Fibroblast of skin of right quadriceps (primary cell): Measurements from ENCODE around the gene MSLN.

ENCODE experiments used
- DNase-seq: peaks from one replicate; pipeline ENCODE4 v3.0.0-alpha.2; 2013

Gene MSLN

DNA sequence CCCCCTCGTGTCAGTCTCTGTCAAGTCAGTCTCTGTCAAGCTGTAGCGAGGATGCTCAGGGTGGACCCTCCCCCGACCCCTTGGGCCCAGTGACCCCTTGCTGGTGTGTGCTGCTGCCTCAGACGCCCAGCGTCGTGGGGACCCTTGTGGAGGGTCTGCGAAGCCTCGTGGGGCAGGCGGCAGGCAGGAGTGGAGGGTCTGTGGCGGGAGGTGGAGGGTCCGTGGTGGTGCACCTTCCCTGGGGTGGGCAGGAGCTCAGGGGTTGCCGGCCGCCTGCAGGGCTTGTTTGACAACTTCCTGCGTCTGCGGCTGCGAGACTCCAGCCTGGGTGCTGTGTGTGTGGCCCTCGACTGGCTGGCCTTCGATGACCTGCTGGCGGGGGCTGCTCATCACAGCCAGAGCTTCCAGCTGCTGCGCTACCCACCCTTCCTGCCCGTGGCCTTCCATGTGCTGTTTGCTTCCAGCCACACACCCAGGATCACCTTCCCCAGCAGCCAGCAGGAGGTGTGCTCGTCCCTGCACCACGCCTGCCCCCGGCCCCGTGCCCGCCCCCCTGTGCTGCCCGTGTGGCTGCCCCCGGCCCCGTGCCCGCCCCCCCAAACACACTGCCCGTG lies 34.4 kb downstream of the MSLN start:
- DNase-seq, result no peak

GRCh38 chr16:795580-796229 lies 35.2 kb downstream of the MSLN start:
- DNase-seq, result no peak

DNA sequence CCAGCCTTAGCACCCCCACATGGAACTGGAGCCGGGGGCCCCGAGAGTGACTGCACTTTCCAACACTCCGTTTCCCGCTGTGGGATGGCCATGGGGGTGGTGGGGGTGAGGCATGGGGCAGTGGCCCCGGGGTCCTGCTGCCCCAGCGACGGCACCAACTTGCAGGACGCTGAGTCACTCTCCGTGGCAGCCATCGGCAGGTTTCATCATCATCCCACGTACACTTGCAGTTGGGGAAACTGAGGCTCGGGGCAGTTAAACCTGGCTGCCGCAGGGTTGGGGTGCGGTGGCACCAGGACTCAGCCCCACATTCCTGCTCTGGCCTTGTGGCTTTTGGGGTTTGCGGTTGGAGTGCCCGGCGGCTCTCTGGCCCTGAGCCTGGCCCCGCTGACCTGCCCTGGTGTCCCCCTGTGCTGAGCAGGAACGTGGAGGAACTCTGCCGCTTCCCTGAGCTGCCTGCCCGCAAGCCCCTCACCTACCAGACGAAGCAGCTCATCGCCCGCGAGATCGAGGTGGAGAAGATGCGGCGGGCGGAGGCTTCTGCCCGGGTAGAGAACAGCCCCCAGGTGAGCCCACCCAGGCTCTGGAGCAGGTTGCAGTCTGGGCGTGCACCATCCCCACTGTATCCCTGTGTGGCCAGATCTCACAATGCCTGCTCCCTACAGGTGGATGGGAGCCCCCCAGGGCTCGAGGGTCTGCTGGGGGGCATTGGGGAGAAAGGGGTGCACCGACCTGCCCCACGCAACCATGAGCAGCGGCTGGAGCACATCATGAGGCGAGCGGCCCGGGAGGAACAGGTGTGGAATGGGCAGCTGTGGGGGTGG lies 36.0 kb downstream of the MSLN start:
- no peak for DNase-seq

DNA sequence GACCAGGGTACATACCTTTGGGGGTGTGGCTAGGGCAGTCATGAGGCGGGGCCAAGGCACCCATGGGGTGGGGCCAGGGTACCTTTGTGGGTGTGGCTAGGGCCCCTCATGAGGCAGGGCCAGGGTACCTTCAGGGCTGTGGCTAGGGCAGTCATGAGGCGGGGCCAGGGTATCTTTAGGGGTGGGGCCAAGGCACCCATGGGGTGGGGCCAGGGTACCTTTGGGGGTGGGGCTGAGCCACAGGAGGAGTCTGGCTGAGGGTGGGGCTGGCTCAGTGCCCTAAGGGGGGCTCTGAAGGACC lies 36.5 kb downstream of the MSLN start:
- no peak for DNase-seq

DNA sequence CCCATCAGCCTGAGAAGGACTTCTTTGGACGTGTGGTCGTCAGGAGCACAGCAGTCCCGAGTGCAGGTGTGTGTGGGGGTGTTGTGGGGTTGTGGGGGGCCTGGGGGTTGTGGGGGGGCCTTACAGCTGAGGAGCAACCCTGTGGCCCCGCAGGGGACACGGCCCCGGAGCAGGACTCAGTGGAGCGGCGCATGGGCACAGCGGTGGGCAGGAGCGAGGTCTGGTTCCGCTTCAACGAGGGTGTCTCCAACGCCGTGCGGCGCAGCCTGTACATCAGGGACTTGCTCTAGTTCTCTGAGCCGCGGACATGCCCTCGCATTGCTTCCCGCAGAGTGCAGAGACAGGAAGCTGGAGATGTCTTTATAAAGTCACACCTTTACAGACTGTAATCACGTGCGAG lies 37.2 kb downstream of the MSLN start:
- DNase-seq, result no peak

- no peak for DNase-seq
These were observed 38.1 kb downstream of the MSLN start for GRCh38 chr16:798666-799065.

DNA sequence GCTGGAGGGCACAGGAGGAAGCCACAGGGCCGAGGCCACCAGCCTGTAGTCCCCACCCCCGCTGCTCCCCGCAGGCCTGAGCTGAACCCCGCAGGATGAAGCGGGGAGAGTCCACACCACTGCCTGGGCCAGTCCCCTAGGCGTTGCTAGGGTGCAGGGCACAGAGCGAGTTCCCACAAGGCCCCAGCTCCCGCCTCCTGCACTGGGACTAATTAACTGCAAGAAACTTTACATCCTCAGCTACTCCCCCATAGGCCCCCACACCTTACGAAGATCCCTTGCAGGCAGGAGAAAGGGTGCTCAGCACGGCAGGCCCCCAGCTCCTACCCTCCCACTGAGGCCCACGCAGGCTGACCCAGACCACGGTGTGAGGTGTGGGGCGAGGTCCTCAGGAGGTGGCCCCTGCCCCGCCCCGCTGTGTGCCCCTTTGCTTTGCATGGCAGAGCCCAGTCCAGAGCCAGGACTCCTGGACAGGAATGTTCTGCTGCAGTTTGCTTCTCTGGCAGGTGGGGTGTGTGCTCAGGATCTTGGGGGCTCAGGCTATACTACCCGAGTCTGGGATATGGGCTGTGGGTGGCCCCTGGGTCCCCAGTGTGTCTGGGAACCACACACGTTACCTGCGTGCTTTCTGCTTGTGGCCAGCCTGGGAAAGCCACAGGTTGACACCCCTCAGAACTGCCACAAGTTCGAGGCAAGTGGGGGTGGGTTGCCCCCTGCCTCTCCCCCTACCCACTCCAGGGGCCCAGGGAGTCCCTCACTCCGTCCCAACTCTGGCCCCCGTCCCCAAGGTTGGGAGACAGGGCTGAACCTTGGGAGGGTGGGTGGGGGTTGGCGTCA lies 38.8 kb downstream of the MSLN start:
- DNase-seq, result no peak

- no peak for DNase-seq
These were observed 39.7 kb downstream of the MSLN start, which contains the start of gene GNG13 for GRCh38 chr16:799948-800833. GNG13 (minus strand) TSS chr16:800734; CDS start chr16:799077, 1,657 bp downstream.

DNA sequence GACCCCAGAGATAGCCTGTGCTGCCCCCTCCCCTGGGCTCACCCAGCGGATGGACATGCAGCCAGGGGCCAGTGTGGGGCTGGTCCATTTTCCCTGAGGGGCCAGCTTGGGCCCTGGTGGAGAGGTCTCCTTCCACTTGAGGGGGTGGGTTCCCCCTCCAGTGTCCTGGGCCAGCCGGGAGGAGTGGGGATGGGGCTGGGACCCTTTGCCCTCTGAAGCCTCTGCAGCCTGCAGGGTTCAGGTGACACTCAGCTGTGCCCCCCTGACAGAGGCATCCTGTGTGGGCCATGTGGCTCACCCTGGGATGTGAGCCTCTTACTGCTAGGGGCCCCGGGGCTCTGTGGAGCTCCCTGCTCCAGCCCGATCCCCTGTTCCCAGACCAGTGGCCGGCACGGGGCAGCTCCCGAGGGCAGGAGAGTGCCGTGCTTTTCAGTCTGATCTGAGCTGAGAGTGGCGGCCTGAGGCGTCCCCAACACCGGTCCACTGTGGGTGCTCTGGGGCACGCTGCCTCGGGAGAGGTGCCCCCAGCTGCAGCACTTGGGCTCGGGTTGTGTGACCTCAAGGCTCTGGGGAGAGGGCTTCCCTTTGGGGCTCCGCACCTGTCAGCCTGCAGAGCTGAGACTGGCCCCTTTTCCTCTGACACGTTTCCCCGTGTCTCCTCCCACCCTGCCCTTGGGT lies 40.4 kb downstream of the MSLN start:
- no peak for DNase-seq

DNA sequence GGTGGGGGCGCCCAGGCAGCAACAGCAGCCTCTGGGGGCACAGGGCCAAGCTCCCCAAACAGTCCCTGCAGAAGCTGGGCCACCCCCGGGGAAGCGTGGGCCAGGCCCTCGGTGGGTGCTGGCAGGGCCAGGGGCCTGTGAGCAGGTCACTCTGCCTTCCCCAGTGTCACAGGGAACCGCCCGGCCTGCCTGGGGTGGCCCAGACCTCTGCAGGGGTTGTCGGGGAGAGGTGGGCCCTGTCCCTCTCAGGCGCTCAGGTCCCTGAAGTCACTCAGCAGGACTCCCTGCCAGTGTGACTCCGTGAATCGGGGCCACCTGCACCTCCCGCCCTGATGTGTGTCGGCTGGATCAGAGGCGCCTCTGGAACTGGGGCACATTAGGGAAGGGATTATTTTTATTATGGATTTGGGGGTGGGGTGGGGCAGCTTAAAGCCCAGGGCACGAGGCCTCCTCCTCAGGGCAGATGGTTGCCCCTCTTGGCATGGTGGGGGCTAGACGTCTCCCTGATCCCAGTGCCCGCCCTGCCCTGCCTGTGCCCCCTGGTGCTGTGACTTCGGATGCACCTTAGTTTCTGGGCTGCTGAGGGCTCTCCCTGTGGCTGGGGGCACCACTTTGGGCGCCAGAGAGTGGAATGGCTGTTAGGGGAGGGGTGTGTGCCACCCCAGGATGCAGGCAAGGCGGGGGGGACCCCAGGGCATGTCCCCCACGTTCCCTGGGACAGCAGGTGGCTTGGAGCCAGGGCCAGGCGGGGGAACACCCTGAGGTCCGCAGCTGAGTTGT lies 41.2 kb downstream of the MSLN start:
- no peak for DNase-seq

GRCh38 chr16:802461-802860 lies 41.9 kb downstream of the MSLN start:
- DNase-seq, result no peak

GRCh38 chr16:802914-803753 lies 42.6 kb downstream of the MSLN start:
- DNase-seq, result no peak

DNA sequence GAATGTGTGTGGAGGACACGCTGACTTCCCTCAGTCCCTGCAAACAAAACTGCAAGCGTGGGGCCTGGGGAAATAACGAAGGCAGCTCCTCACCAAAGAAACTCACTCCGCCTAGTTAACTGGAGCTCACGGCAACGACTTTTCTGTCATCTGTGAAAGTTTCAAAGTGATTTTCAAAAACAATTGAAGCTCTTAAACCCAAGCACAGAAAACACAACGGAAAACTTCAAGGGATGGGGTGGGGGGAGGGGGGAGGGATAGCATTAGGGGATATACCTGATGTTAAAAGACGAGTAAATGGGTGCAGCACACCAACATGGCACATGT lies 43.2 kb downstream of the MSLN start:
- no peak for DNase-seq

DNA sequence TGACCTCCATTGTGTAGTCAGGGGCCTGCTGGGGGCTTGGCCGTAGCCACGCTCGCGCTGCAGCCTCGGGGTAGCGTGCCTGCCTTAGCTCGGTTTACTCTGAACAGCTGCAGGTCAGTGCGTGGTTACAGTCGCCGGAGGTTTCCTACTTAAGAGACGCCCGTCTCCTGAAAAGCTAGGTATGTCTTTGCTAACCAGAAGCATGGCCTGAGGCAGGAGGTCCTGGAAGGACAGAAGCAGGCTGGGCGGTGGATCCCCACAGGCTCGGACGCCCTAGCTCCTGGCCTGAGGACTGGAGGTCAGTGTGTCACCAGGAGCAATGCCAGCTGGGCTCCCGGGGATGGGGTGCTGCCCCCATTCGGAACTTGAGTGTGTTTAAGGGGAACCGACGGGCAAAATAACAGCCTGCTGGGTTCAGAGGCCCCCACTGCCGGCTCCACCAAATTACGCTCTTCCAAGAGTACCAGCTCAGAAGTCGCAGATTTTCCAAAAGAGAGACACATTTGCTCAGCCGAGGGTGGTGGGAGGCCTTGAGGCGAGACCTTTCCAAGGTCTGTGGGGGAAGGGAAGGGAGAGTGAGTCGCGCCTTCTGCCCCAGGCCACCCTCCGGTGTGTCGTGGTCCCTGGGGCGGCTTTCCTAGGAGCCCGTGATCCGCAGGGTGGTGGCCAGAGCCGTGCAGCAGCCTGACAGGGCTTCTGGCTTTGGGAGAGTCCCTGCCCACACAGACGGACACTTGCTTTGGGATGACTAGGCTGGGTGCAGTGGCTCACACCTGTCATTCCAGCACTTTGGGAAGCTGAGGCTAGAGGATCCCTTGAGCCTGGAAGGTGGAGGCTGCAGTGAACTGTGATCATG lies 43.9 kb downstream of the MSLN start:
- no peak for DNase-seq

DNA sequence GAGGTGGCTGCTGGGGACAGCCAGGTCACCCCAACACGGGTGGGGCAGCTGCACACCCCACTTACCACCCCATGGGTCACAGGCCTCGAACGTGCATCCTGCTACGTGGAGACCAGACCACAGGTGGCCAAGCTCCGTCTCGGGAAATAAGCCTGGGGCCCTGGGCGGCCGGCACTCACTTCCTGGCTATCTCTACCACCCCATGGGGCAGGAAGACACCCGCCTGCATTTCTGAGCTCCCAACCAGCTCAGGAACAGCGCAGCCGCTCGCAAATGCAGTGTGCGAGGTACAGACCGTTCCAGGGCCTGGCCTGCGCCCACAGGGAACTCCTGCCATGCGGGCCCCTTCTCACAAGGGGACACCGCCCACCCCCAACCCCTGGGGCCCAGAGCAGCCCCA lies 44.9 kb downstream of the MSLN start:
- DNase-seq, result no peak

GRCh38 chr16:807347-808084 lies 47.0 kb downstream of the MSLN start:
- peak; percentile 90 for DNase-seq

- no peak for DNase-seq
These were observed 47.5 kb downstream of the MSLN start for GRCh38 chr16:808085-808386.

- peak; percentile 24 for DNase-seq
These were observed 52.8 kb downstream of the MSLN start for GRCh38 chr16:813204-813915.
